Activated T-helper 1 cell treated with anti-CD3 and anti-CD28 coated beads, Interleukin-12 subunit alpha, Interleukin-12 subunit beta, Interleukin-2, Interleukin-4 antibody, amounts not matched to agents 30 ng/mL and 10 ng/mL and 1 ng/mL, durations not matched to agents 14 hours and 24 hours and 36 hours (primary cell): ENCODE data around the gene RSPO1. TPM values are rescaled to one million over a fixed set of nuclear protein-coding genes. Genes with fewer than 3 reads are reported as not detected.

Experiments used
- DNase-seq: peaks from one replicate; pipeline ENCODE4 v3.0.0; 2021; ENCODE audit warnings: low spot score
- H3K27ac Mint-ChIP-seq: one replicate; pipeline ENCODE4 v1.8.0; 2021; ENCODE audit warnings: mild to moderate bottlenecking, mixed read lengths
- H3K27me3 Mint-ChIP-seq: one replicate; pipeline ENCODE4 v1.8.0; 2022; ENCODE audit warnings: mild to moderate bottlenecking, moderate library complexity, mixed read lengths; ENCODE audit not compliant: insufficient read depth
- H3K36me3 Mint-ChIP-seq: one replicate; pipeline ENCODE4 v1.8.0; 2021; ENCODE audit warnings: low read depth, mixed read lengths
- H3K4me1 Mint-ChIP-seq: one replicate; pipeline ENCODE4 v1.8.0; 2021; ENCODE audit warnings: low read depth, mixed read lengths
- H3K4me3 Mint-ChIP-seq: one replicate; pipeline ENCODE4 v1.8.0; 2021; ENCODE audit warnings: mild to moderate bottlenecking, moderate library complexity, mixed read lengths
- H3K9me3 Mint-ChIP-seq: one replicate; pipeline ENCODE4 v1.8.0; 2021; ENCODE audit warnings: mixed read lengths
- intact Hi-C: fragments of 100-400 bp; cut with micrococcal nuclease; formaldehyde crosslinking; loops from one replicate; pipeline ENCODE4 v1.15.1; 2024
- total RNA-seq: library from RNA; stranded (reverse); gene quantifications from 2 replicates; pipeline ENCODE4 v1.2.3, GENCODE V29; 2022

RSPO1 gene
- total RNA-seq, 1 donor from 2014 or later: not detected

- Mint-ChIP-seq H3K36me3 (no peaks in the 10 kb centered on the region), H3K27me3 (peaks cover 57% of the 10 kb centered on the region), H3K4me3 (no peak overlapping the region), H3K4me1 (no peaks in the 10 kb centered on the region), H3K9me3 (no peaks in the 10 kb centered on the region), H3K27ac (no peak overlapping the region)
- DNase-seq: no peak
- intact Hi-C loops: no loop called here
Observed at GRCh38 chr1:37628026-37628556, 6.6 kb downstream of the RSPO1 start.

GRCh38 chr1:37622131-37622530 lies 12.6 kb downstream of the RSPO1 start:
- no peaks in the 10 kb centered on the region for H3K4me1 Mint-ChIP-seq
- peaks cover 30% of the 10 kb centered on the region for H3K27me3 Mint-ChIP-seq
- H3K36me3 Mint-ChIP-seq: no peaks in the 10 kb centered on the region
- no peak overlapping the region for H3K27ac Mint-ChIP-seq
- no peak for DNase-seq
- no peaks in the 10 kb centered on the region for H3K9me3 Mint-ChIP-seq
- intact Hi-C loops: no loop called here
- H3K4me3 Mint-ChIP-seq: no peak overlapping the region

GRCh38 chr1:37621326-37621870 lies 13.3 kb downstream of the RSPO1 start:
- Mint-ChIP-seq H3K27me3 (peaks cover 31% of the 10 kb centered on the region), H3K27ac (no peak overlapping the region), H3K36me3 (no peaks in the 10 kb centered on the region), H3K9me3 (no peaks in the 10 kb centered on the region), H3K4me3 (no peak overlapping the region), H3K4me1 (no peaks in the 10 kb centered on the region)
- no peak for DNase-seq
- intact Hi-C loops: no loop called here

- no peak for DNase-seq
- Mint-ChIP-seq H3K4me3 (no peak overlapping the region), H3K9me3 (no peaks in the 10 kb centered on the region), H3K27ac (no peak overlapping the region), H3K36me3 (no peaks in the 10 kb centered on the region), H3K4me1 (no peaks in the 10 kb centered on the region), H3K27me3 (peaks cover 29% of the 10 kb centered on the region)
- intact Hi-C loops: no loop called here
Observed at GRCh38 chr1:37620707-37621106, 14.0 kb downstream of the RSPO1 start.

GRCh38 chr1:37616330-37616729 lies 18.4 kb downstream of the RSPO1 start:
- Mint-ChIP-seq H3K27me3 (peaks cover 44% of the 10 kb centered on the region), H3K36me3 (no peaks in the 10 kb centered on the region), H3K9me3 (no peaks in the 10 kb centered on the region), H3K4me3 (no peak overlapping the region), H3K4me1 (no peaks in the 10 kb centered on the region), H3K27ac (no peak overlapping the region)
- no peak for DNase-seq
- intact Hi-C loops: no loop called here

- Mint-ChIP-seq H3K4me3 (no peak overlapping the region), H3K4me1 (no peaks in the 10 kb centered on the region), H3K9me3 (no peaks in the 10 kb centered on the region), H3K27me3 (peaks cover 44% of the 10 kb centered on the region), H3K36me3 (no peaks in the 10 kb centered on the region), H3K27ac (no peak overlapping the region)
- no peak for DNase-seq
- intact Hi-C loops: no loop called here
Observed at GRCh38 chr1:37614105-37614504, 20.6 kb downstream of the RSPO1 start.

- Mint-ChIP-seq H3K9me3 (no peaks in the 10 kb centered on the region), H3K27ac (no peak overlapping the region), H3K27me3 (peaks cover 30% of the 10 kb centered on the region), H3K36me3 (no peaks in the 10 kb centered on the region), H3K4me3 (no peak overlapping the region), H3K4me1 (no peaks in the 10 kb centered on the region)
- intact Hi-C loops: no loop called here
- DNase-seq: no peak
Observed at GRCh38 chr1:37612186-37612585, 22.5 kb downstream of the RSPO1 start.

- no peak overlapping the region for H3K4me3 Mint-ChIP-seq
- H3K4me1 Mint-ChIP-seq: no peaks in the 10 kb centered on the region
- DNase-seq: no peak
- H3K27ac Mint-ChIP-seq: no peak overlapping the region
- no peaks in the 10 kb centered on the region for H3K9me3 Mint-ChIP-seq
- H3K36me3 Mint-ChIP-seq: no peaks in the 10 kb centered on the region
- intact Hi-C loops: no loop called here
- H3K27me3 Mint-ChIP-seq: peaks cover 14% of the 10 kb centered on the region
Observed at GRCh38 chr1:37609994-37610393, 24.7 kb downstream of the RSPO1 start.

GRCh38 chr1:37609002-37609401 lies 25.7 kb downstream of the RSPO1 start:
- intact Hi-C loops: no loop called here
- Mint-ChIP-seq H3K9me3 (no peaks in the 10 kb centered on the region), H3K36me3 (no peaks in the 10 kb centered on the region)

GRCh38 chr1:37606481-37607263 lies 28.0 kb downstream of the RSPO1 start:
- Mint-ChIP-seq H3K4me1 (no peaks in the 10 kb centered on the region), H3K36me3 (no peaks in the 10 kb centered on the region)
- intact Hi-C loops: no loop called here

More at GRCh38 chr1:37609002-37609401, 25.7 kb downstream of the RSPO1 start:
- Mint-ChIP-seq H3K27me3 (peaks cover 17% of the 10 kb centered on the region), H3K4me3 (no peak overlapping the region), H3K4me1 (no peaks in the 10 kb centered on the region), H3K27ac (no peak overlapping the region)
- DNase-seq: no peak

GRCh38 chr1:37605806-37606474 lies 28.8 kb downstream of the RSPO1 start:
- Mint-ChIP-seq H3K27me3 (peaks cover 17% of the 10 kb centered on the region), H3K4me3 (no peak overlapping the region), H3K36me3 (no peaks in the 10 kb centered on the region), H3K9me3 (no peaks in the 10 kb centered on the region), H3K4me1 (no peaks in the 10 kb centered on the region), H3K27ac (no peak overlapping the region)
- DNase-seq: no peak
- intact Hi-C loops: no loop called here

More at GRCh38 chr1:37606481-37607263, 28.0 kb downstream of the RSPO1 start:
- Mint-ChIP-seq H3K9me3 (no peaks in the 10 kb centered on the region), H3K27ac (no peak overlapping the region), H3K27me3 (peaks cover 21% of the 10 kb centered on the region), H3K4me3 (no peak overlapping the region)
- no peak for DNase-seq

- intact Hi-C loops: no loop called here
- no peak for DNase-seq
- H3K27ac Mint-ChIP-seq: no peak overlapping the region
- H3K36me3 Mint-ChIP-seq: no peaks in the 10 kb centered on the region
- no peak overlapping the region for H3K4me3 Mint-ChIP-seq
- H3K4me1 Mint-ChIP-seq: no peaks in the 10 kb centered on the region
- no peaks in the 10 kb centered on the region for H3K9me3 Mint-ChIP-seq
- peaks cover 18% of the 10 kb centered on the region for H3K27me3 Mint-ChIP-seq
Observed at GRCh38 chr1:37605061-37605650, 29.5 kb downstream of the RSPO1 start.
